Fibroblast of skin of right biceps (primary cell): ENCODE results near the gene NHS.

ENCODE experiments used
- DNase-seq: peaks from one replicate; pipeline ENCODE4 v3.0.0-alpha.2; 2013

The NHS gene

GRCh38 chrX:17592117-17592516 is 217.1 kb downstream of the NHS start:
- DNase-seq = peak; percentile 58

DNA sequence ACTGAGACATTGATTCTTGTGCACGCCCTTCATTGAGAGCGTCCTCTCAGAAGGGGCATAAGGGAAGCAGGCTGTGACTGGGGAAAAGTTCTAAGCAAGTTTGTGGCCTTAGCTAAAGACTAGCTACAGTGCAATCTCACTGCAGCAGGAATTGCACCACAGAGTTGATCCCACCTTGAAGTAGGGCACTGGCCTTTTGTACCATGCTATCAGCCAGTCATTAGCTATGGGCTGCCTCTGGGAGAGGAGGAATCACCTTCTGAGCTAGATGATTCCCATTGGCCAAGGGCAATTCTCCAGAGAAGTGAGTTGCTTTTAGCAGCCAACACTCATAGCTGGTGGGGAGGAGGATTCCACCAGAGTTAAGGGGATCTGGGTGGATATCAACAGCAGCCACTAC is 219.7 kb downstream of the NHS start:
- no peak for DNase-seq

GRCh38 chrX:17595456-17596035 is 220.5 kb downstream of the NHS start:
- peak; percentile 76 for DNase-seq

- no peak for DNase-seq
These were observed 221.1 kb downstream of the NHS start for GRCh38 chrX:17596061-17596460.

DNA sequence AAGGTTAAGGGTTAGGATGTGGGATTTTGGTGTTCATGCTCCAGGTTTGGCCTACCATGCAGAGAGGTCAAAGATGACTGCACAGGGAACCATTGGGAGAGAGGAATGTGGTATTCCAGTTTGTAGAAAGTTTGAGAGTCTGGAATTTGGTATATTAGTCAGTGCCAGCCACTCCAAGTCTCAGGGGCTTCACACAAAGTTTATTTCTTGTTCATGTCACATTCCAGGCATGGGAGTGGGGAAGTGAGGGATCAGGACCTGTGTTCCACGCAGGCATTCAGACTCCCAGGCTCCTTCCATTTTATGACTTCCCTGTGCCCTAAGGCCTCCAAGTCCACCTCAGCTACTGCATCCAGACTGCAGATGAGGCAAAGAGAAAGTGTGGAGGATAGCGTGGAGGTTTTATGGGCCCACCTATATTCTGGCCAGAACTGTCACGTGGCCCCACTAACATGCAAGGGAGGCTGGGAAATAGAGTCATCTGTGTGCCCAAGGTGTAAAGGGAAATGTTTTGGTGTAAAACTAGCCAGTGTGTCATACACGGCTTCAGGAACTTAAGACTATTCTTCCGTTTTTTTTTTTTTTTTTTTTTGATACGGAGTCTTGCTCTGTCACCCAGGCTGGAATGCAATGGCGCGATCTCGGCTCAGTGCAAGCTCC is 221.7 kb downstream of the NHS start:
- DNase-seq = no peak

- no peak for DNase-seq
These were observed 222.3 kb downstream of the NHS start for GRCh38 chrX:17597327-17597726.

GRCh38 chrX:17597836-17598439 is 222.9 kb downstream of the NHS start:
- DNase-seq = no peak

GRCh38 chrX:17601441-17602200 is 226.6 kb downstream of the NHS start:
- DNase-seq = no peak

GRCh38 chrX:17602245-17602644 is 227.2 kb downstream of the NHS start:
- DNase-seq = no peak

DNA sequence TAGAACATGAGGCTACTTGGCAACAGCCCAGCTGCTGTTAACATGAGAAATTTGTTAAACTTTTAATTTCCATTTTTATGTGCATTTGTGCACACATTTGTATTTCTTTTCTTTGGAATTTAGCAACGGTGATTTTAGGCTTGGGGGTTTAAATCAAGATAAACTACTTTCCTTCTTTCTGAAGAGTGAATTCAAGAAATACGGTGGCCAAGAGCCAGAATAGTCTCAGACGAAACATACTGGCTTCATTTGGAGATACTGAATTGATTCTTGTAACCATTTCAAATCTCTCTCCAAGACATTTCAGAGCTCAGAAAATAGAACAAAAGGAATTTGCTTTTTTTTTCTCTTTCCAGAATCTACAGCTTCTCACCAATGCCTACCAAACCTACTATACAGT is 228.2 kb downstream of the NHS start:
- no peak for DNase-seq

DNA sequence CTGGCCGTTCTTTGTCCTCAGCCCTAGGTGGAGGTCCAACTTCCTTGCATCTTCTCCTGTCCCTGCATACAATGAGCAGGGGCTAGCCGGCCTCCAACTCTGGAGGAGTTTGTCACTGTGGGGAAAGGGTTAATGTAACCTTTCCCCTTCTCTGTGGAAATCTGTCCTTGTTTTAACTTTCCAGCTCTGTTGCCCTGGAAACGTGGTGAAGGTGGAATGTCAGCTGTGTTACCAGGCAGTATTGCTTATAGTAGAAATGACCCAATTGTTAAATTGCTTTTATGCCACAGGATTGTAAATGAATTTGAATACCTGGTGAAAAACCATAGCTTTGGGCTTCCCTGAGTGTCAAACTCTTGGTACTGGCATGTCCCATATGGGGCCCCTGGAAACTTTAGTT is 230.7 kb downstream of the NHS start:
- no peak for DNase-seq

- DNase-seq = no peak
These were observed 231.2 kb downstream of the NHS start for GRCh38 chrX:17606231-17606630.

GRCh38 chrX:17608888-17609287 is 233.9 kb downstream of the NHS start:
- no peak for DNase-seq

- no peak for DNase-seq
These were observed 235.8 kb downstream of the NHS start for GRCh38 chrX:17610788-17611187.

DNA sequence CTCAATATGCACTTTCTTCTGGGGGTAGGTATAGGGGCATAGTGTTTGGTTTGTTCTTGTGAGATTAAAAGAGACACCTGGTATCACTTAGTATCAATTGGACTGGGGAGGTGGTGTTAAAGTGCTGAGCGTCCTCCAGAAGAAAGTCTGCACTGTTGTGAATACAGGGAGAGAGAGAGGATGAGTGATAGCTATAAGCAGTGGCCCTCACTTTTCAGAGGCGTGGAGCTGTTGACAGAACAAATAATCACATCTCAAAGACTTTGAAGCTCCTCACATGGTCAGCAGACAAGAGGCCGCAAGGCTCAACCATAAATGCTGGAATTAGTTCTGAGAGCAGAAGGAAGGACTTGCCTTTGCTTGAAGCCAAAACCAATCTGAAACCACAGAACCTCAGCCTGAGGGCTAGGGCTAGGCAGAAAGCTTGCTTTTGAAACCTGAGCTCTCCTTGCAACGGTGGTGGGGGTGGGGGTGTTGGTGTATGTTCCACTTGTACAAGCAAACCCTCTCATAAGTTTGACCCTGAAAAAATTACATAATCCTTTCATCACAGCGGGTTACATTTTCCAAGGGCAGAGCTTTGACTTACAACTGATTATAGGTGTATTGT is 239.1 kb downstream of the NHS start:
- peak; percentile 25 for DNase-seq

GRCh38 chrX:17616936-17617335 is 241.9 kb downstream of the NHS start:
- no peak for DNase-seq

DNA sequence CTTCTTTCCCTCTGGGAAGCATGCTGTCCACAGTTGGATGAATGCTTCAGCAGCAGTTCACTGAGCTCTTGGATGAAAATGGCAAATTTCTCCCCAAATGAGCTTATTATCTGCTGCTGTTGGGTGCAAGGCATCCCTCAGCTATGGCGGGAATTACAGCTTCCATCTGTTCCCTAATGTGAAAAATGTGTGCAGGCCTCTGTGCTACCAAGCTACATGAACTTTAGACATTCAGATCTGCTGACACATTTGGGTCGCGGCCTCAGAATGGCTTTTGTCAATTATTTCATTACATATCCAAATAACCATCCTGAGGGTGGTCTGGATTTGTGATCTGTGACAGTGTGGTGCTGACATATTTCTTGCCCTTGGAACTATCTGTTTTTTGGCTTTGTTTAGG is 242.8 kb downstream of the NHS start:
- peak; percentile 83 for DNase-seq

- peak; percentile 28 for DNase-seq
These were observed 246.7 kb downstream of the NHS start for GRCh38 chrX:17621566-17622270.

- no peak for DNase-seq
These were observed 247.3 kb downstream of the NHS start for GRCh38 chrX:17622331-17622730.

DNA sequence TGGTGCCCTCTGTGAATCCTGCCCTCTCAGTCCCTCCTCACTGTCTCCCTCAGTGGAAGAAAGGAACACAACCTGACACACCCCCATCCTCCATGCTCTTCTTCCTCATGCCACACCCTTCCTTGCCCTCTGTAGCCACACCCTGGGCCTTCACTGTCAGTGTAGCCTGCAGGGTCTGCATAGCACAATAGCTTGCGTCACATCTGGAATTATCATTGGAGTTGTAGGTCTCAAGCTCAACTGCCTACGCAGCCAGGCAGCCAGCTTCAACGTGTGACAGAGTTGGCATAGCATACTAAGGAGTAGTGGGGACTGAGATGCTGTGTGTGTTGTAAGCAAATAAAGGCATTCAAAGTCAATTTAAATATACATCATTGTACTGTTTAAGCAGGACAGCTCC is 248.8 kb downstream of the NHS start:
- DNase-seq = no peak

GRCh38 chrX:17627026-17627425 is 252.0 kb downstream of the NHS start:
- DNase-seq = no peak

DNA sequence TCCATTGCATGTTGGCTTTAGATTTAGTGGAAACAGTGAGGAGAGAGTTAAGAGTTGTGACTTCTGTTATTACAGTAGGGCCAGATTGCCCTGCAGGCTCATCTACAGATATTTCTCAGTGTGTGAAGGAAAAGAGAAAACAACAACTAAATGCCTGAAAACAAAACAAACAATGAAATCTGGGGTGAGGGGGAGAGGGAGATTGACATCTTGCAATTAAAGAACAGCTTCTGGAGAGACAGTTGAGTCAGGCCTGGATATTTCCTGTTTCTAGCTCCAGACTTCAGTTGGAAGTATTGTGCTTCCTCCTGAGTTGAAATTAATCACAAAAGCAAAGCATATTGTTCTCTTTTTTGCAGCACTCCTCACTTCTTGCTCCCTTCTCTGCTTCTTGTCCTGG is 254.0 kb downstream of the NHS start:
- DNase-seq = no peak

DNA sequence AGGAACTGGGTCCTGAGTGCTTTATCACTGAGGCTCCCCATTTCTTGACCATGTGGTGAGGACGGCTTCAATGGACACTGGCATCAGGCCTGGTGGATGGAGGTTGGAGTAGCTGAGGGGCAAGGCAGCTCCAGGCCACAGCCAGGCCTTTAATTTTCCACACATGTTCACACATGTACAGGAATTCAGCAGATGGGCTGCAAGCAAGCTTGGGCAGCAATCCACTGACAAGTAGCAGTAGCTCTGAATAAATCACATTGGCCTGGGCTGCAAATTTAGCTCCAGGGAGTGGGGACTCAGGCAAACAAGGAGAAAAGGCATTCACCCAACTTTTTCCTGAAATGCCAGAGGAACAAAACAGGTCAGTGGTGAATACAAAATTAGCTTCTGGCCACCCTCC is 254.5 kb downstream of the NHS start:
- DNase-seq = no peak
